GM12878 (cell line): Measurements from ENCODE around the gene SLC38A1. TPM values are rescaled to one million over a fixed set of nuclear protein-coding genes. Genes with fewer than 3 reads are reported as not detected.

Source experiments
- ATAC-seq: fragments of 200-7000 bp; cut with Tn5 transposase; 3 replicates; pipeline ENCODE4 v1.9.1; 2020; ENCODE audit warnings: mild to moderate bottlenecking, moderate library complexity
- BruUV-seq: library from RNA; stranded (reverse); fragments of 400-500 nt; replicated peaks from 2 replicates; lab custom pipeline; 2021; lab: Mats Ljungman, UMichigan
- CTCF ChIA-PET: fragments of 300-600 bp; sonication (Branson Sonifier 250); formaldehyde crosslinking; extraction: SDS; loops from one replicate; lab custom pipeline; 2021; ENCODE audit warnings: inconsistent platforms; lab: Yijun Ruan, JAX
- POLR2A ChIA-PET: fragments of 350-600 bp; formaldehyde crosslinking; extraction: SDS; loops from one replicate; lab custom pipeline; 2021; ENCODE audit warnings: inconsistent platforms; lab: Charles Lee
- RAD21 ChIA-PET: fragments of 300-600 bp; sonication (Branson Sonifier 250); formaldehyde crosslinking; loops from one replicate; lab custom pipeline; 2023; ENCODE audit warnings: antibody characterized with exemption; ENCODE audit not compliant: unreplicated experiment; lab: Charles Lee
- SMC1A ChIA-PET: fragments of 300-600 bp; sonication (Branson Sonifier 250); formaldehyde crosslinking; loops from one replicate; lab custom pipeline; 2023; ENCODE audit not compliant: unreplicated experiment, uncharacterized antibody; lab: Charles Lee
- DNase-seq: peaks from one replicate; pipeline ENCODE4 v3.0.0-alpha.2; 2011; ENCODE audit warnings: low read depth, low spot score
- FAIRE-seq: peaks from 3 replicates; lab custom pipeline; 2011; peaks lifted over from hg19 to GRCh38; lab: Jason Lieb, UNC
- H2AFZ ChIP-seq: 2 replicates; pipeline ENCODE4 v1.6.0; 2011; ENCODE audit warnings: low read depth, low read length, control low read depth; ENCODE audit not compliant: control insufficient read depth
- H3K27ac ChIP-seq: 2 replicates; pipeline ENCODE4 v1.5.1; 2011; ENCODE audit warnings: control low read depth; ENCODE audit not compliant: control insufficient read depth, insufficient read depth
- H3K27me3 ChIP-seq, 2 experiments: replicated peaks in 1 of 2; 2 replicates each; pipeline versions ENCODE4 v1.6.0 to v1.6.1; 2011; ENCODE audit warnings: low read length in 1 of 2; ENCODE audit not compliant: control insufficient read depth in 2 of 2, insufficient read depth in 2 of 2
- H3K36me3 ChIP-seq, 2 experiments: 2 replicates each; pipeline ENCODE4 v1.5.1; 2011; ENCODE audit warnings: low read length in 1 of 2; ENCODE audit not compliant: control insufficient read depth in 2 of 2, insufficient read depth in 2 of 2
- H3K4me1 ChIP-seq: 2 replicates; pipeline ENCODE4 v1.6.1; 2011; ENCODE audit warnings: mild to moderate bottlenecking, low read length, moderate library complexity, mixed read lengths; ENCODE audit not compliant: control insufficient read depth, insufficient read depth
- H3K4me2 ChIP-seq: 2 replicates; pipeline ENCODE4 v1.6.0; 2011; ENCODE audit warnings: control low read depth; ENCODE audit not compliant: control insufficient read depth, insufficient read depth
- H3K4me3 ChIP-seq: fragments of 200-600 bp; sonication (generic); 2 replicates; pipeline ENCODE4 v1.5.1; 2016
- H3K79me2 ChIP-seq: 2 replicates; pipeline ENCODE4 v1.6.0; 2011; ENCODE audit warnings: low read length; ENCODE audit not compliant: control insufficient read depth, insufficient read depth
- H3K9ac ChIP-seq: 2 replicates; pipeline ENCODE4 v1.8.0; 2011; ENCODE audit warnings: low read length, control low read depth, mixed read lengths; ENCODE audit not compliant: control insufficient read depth, insufficient read depth
- H3K9me3 ChIP-seq: replicated peaks from 3 replicates; pipeline ENCODE4 v1.5.1; 2011; ENCODE audit warnings: mild to moderate bottlenecking, low read length; ENCODE audit not compliant: control insufficient read depth, insufficient read depth
- H4K20me1 ChIP-seq: 2 replicates; pipeline ENCODE4 v1.6.0; 2011; ENCODE audit not compliant: control insufficient read depth, insufficient read depth
- NFYB ChIP-seq: IDR thresholded peaks from 2 replicates; pipeline ENCODE4 v1.6.1; 2011; ENCODE audit warnings: low read depth, mild to moderate bottlenecking, low read length, improper control_type of control experiment, moderate library complexity; ENCODE audit not compliant: insufficient read depth
- PBX3 ChIP-seq: IDR thresholded peaks from 2 replicates; pipeline ENCODE4 v1.6.1; 2011; ENCODE audit warnings: mild to moderate bottlenecking, low read depth, low read length, moderate library complexity; ENCODE audit not compliant: insufficient replicate concordance
- RCOR1 ChIP-seq: conservative IDR thresholded peaks from 2 replicates; pipeline ENCODE4 v1.6.1; 2012; ENCODE audit warnings: low read depth, low read length, improper control_type of control experiment
- TCF3 ChIP-seq: IDR thresholded peaks from 2 replicates; pipeline ENCODE4 v1.6.1; 2012; ENCODE audit warnings: low read depth, mild to moderate bottlenecking, low read length, borderline replicate concordance; ENCODE audit not compliant: insufficient read depth
- ZBTB11 ChIP-seq: fragments of 450-650 bp; formaldehyde crosslinking; IDR thresholded peaks from 2 replicates; pipeline ENCODE4 v1.5.0; 2022; ENCODE audit warnings: mild to moderate bottlenecking, missing genetic modification characterization
- ZNF24 ChIP-seq: fragments of 450-650 bp; IDR thresholded peaks from 2 replicates; pipeline ENCODE4 v1.6.1; 2017; ENCODE audit warnings: antibody characterized with exemption, mild to moderate bottlenecking
- WGBS: methylation state at CpG from one replicate; pipeline ENCODE4 v1.1.6; 2016; ENCODE audit warnings: low lambda C conversion rate; ENCODE audit not compliant: insufficient replicate concordance, insufficient coverage; ENCODE audit errors: missing lambda C conversion rate; 5-methylcytosine and 5-hydroxymethylcytosine counted together
- in situ Hi-C: fragments of 300-500 bp; cut with MboI; formaldehyde crosslinking; loops from 9 replicates; pipeline ENCODE4 v1.14.3; 2018; ENCODE audit warnings: mixed read lengths
- intact Hi-C: fragments of 100-400 bp; cut with micrococcal nuclease; formaldehyde crosslinking; loops from one replicate; pipeline ENCODE4 v1.14.2; 2022; ENCODE audit not compliant: unreplicated experiment
- polyA plus RNA-seq, 11 experiments: library from polyadenylated mRNA; depleted of rRNA in 4 of 11; unstranded in 6 of 11; stranded (reverse) in 5 of 11; fragments of >200 nt; fragmentation: Nextera tagmentation in 4 of 11; fragmentation: Illumina TruSeq in 1 of 11; extraction: Ambion mirVana in 4 of 11; extraction: Trizol in 1 of 11; gene quantifications; 1 replicate in 1 of 11; 2 replicates in 10 of 11; pipeline versions ENCODE4 v1.2.1 to v1.2.3, GENCODE V29; 2011 to 2016; ENCODE audit warnings: inconsistent platforms in 2 of 11, missing spikeins in 2 of 11, low read depth in 1 of 11
- total RNA-seq, 4 experiments: library from RNA; depleted of rRNA in 3 of 4; stranded (reverse); fragments of >200 nt in 3 of 4; fragmentation: Illumina TruSeq in 1 of 4; extraction: Trizol in 1 of 4; gene quantifications; 2 replicates each; pipeline versions ENCODE4 v1.2.1 to v1.2.3, GENCODE V29; 2013 to 2021

SLC38A1 gene
- total and polyA plus RNA-seq, 10 of the 15 experiments (the other 5 are each of a cell fraction or from before 2014, with no cell fraction given) = 38.1 to 191 (median 144) TPM

- TF ChIP-seq ZBTB11 (no peak), PBX3 (no peak)
- TF ChIP-seq, all 136 proteins: peak for 3
These were observed 4.8 kb downstream of the SLC38A1 start (continued) for GRCh38 chr12:46264057-46264456.

GRCh38 chr12:46263140-46264016, 5.5 kb downstream of the SLC38A1 start:
- no TSS peak for BruUV-seq
- peaks cover 5% of the 10 kb centered on the region for H4K20me1 ChIP-seq
- 56% methylated on average over 6 of the region's 6 CpGs for WGBS
- H3K4me2 ChIP-seq = peak overlapping the region; percentile 58
- TF ChIP-seq TCF3 (no peak), RCOR1 (no peak), NFYB (no peak), ZNF24 (0 out of 2 replicates have a peak, but pooled peaks have one; percentile 1)
- H3K4me3 ChIP-seq = peak overlapping the region; percentile 11
- peaks cover 12% of the 10 kb centered on the region; the same call in 1 of the 2 replicates for H3K4me1 ChIP-seq
- CTCF ChIA-PET = interaction anchor here (1.0 to 5.4 kb wide), 15 partner anchors 8 to 193 kb away, joined by 3 to 30 read pairs (median 3); no protein-coding TSS in a partner anchor
- H3K9ac ChIP-seq = 0 out of 2 replicates have a peak overlapping the region, but pooled peaks have one; percentile 5
- FAIRE-seq (peak; percentile 38), ATAC-seq (no peak), DNase-seq (no peak)
- H3K9me3 ChIP-seq = no peaks in the 10 kb centered on the region
- no peak overlapping the region for H2AFZ ChIP-seq
- RAD21 ChIA-PET = interaction anchor here (0.7 to 3.4 kb wide), 22 partner anchors 9 to 398 kb away, joined by 3 to 31 read pairs (median 4); no protein-coding TSS in a partner anchor
- intact Hi-C loops = loop anchor here (10.0 kb wide), 1 partner anchor 1441 kb away; the partner anchor contains the start of gene RPAP3
- POLR2A ChIA-PET = interaction anchor here (0.7 to 4.5 kb wide), 12 partner anchors 10 to 121 kb away, joined by 3 to 27 read pairs (median 6); no protein-coding TSS in a partner anchor
- in situ Hi-C loops = no loop called here
- no peaks in the 10 kb centered on the region for H3K27me3 ChIP-seq
- SMC1A ChIA-PET = interaction anchor here (0.7 to 7.0 kb wide), 26 partner anchors 8 to 192 kb away, joined by 3 to 95 read pairs (median 5); no protein-coding TSS in a partner anchor
- H3K27ac ChIP-seq = peak overlapping the region; percentile 35
- peaks cover 100% of the 10 kb centered on the region for H3K79me2 ChIP-seq
- peaks cover 3 to 8% of the 10 kb centered on the region in 2 experiments; a peak in 2 of 4 replicates for H3K36me3 ChIP-seq
